ENCODE data around the gene SHOC1.
"Not testable (repeated sequence)": the region's sequence is repeated elsewhere in the genome, so short reads cannot be mapped to it uniquely, and the experiment has no call there.

The SHOC1 gene

GRCh38 chr9:111794835-111795556 lies at the start of gene SHOC1:
Gene SHOC1 (minus strand): TSS chr9:111794937. CDS start chr9:111791418, 3,519 bp downstream.
- no peak for DNase-seq (ENCODE audit: low read depth)

- DNase-seq (ENCODE audit: low read depth), result no peak
Measured at GRCh38 chr9:111843971-111844370, 49.2 kb upstream of the SHOC1 start.

- DNase-seq (ENCODE audit: low read depth), result peak; percentile 84
Measured at GRCh38 chr9:111842313-111842712, 47.6 kb upstream of the SHOC1 start.

GRCh38 chr9:111840442-111840841 lies 45.7 kb upstream of the SHOC1 start:
- DNase-seq (ENCODE audit: low read depth), result no peak

- peak; percentile 77 for DNase-seq (ENCODE audit: low read depth)
Measured at GRCh38 chr9:111839987-111840386, 45.2 kb upstream of the SHOC1 start.

- peak; percentile 53 for DNase-seq (ENCODE audit: low read depth)
Measured at GRCh38 chr9:111839387-111839786, 44.6 kb upstream of the SHOC1 start.

- DNase-seq (ENCODE audit: low read depth), result no peak
Measured at GRCh38 chr9:111838439-111838838, 43.7 kb upstream of the SHOC1 start.

GRCh38 chr9:111836311-111836710 lies 41.6 kb upstream of the SHOC1 start:
- no peak for DNase-seq (ENCODE audit: low read depth)

GRCh38 chr9:111833941-111834340 lies 39.2 kb upstream of the SHOC1 start:
- peak; percentile 45 for DNase-seq (ENCODE audit: low read depth)

- DNase-seq (ENCODE audit: low read depth), result no peak
Measured at GRCh38 chr9:111832449-111832848, 37.7 kb upstream of the SHOC1 start.

GRCh38 chr9:111831371-111832108 lies 36.8 kb upstream of the SHOC1 start:
- DNase-seq (ENCODE audit: low read depth), result no peak

- DNase-seq (ENCODE audit: low read depth), result no peak
Measured at GRCh38 chr9:111828193-111828592, 33.5 kb upstream of the SHOC1 start.

GRCh38 chr9:111825468-111826145 lies 30.9 kb upstream of the SHOC1 start:
- no peak for DNase-seq (ENCODE audit: low read depth)

GRCh38 chr9:111821006-111821528 lies 26.3 kb upstream of the SHOC1 start:
- DNase-seq (ENCODE audit: low read depth), result peak; percentile 17

- no peak for DNase-seq (ENCODE audit: low read depth)
Measured at GRCh38 chr9:111819360-111819759, 24.6 kb upstream of the SHOC1 start.

- DNase-seq (ENCODE audit: low read depth), result no peak
Measured at GRCh38 chr9:111815285-111816070, 20.7 kb upstream of the SHOC1 start.

- DNase-seq (ENCODE audit: low read depth), result no peak
Measured at GRCh38 chr9:111812337-111812736, 17.6 kb upstream of the SHOC1 start.

GRCh38 chr9:111810908-111811307 lies 16.2 kb upstream of the SHOC1 start:
- no peak for DNase-seq (ENCODE audit: low read depth)

- DNase-seq (ENCODE audit: low read depth), result not testable (repeated sequence)
Measured at GRCh38 chr9:111810415-111810814, 15.7 kb upstream of the SHOC1 start.

- DNase-seq (ENCODE audit: low read depth), result no peak
Measured at GRCh38 chr9:111807197-111807596, 12.5 kb upstream of the SHOC1 start.

- DNase-seq (ENCODE audit: low read depth), result no peak
Measured at GRCh38 chr9:111806259-111806658, 11.5 kb upstream of the SHOC1 start.

GRCh38 chr9:111805830-111806241 lies 11.1 kb upstream of the SHOC1 start:
- peak; percentile 37 for DNase-seq (ENCODE audit: low read depth)

Data from fibroblast of gingiva (primary cell).